PFSK-1 (cell line): ENCODE data around the gene USP9Y.

Experiments
- POLR2AphosphoS5 ChIP-seq: IDR thresholded peaks from 2 replicates; pipeline ENCODE4 v1.6.1; 2012; ENCODE audit warnings: low read depth, mild to moderate bottlenecking, control low read depth, low read length, moderate library complexity
- SIN3A ChIP-seq: IDR thresholded peaks from 2 replicates; pipeline ENCODE4 v1.6.1; 2012; ENCODE audit warnings: mild to moderate bottlenecking, low read length, moderate library complexity, borderline replicate concordance; ENCODE audit not compliant: insufficient read depth

DNA sequence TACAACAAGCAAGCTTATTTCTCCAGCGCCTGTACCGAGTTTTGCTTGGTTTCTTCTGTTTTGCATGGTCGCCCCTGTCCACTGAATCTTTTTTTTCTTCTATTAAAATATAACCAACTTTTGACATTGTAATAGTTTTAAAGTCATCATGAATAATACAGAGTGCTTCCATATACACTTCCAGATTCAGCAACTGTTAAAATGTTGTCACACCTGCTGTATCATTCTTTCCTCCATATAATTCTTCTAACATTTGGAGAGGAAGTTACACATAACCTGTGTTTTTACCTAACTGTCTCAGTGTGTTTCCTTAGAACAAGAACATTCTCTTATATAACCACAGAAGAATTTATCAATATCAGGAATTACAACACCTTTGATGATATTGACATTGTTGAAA, 83.5 kb downstream of the USP9Y start:
- TF ChIP-seq POLR2AphosphoS5 (no peak), SIN3A (no peak)
